ENCODE data around the gene BATF.

DNA sequence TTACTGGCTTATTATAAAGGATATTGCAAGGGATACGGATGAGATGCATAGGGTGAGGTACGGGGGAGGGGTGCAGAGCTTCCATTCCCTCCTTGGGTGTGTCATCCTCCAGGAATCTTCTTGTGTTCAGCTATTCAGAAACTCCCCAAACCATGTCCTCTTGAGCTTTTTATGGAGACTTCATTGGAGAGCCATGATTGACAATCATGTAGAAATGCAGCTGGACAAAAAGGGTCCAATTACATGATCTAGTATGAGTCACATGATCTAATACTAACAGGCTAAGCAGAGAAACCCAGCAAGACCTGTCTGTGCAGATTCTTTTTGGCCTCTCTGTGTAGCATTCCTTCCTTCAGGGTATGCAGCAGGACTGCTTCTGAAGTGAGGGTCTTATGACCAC is 32.2 kb downstream of the BATF start:
- TF ChIP-seq EZH2phosphoT487 (IDR thresholded peaks at IDR 0.05; ENCODE audit: borderline replicate concordance, low read depth, low read length): no peak
- TF ChIP-seq, protein P1, sequence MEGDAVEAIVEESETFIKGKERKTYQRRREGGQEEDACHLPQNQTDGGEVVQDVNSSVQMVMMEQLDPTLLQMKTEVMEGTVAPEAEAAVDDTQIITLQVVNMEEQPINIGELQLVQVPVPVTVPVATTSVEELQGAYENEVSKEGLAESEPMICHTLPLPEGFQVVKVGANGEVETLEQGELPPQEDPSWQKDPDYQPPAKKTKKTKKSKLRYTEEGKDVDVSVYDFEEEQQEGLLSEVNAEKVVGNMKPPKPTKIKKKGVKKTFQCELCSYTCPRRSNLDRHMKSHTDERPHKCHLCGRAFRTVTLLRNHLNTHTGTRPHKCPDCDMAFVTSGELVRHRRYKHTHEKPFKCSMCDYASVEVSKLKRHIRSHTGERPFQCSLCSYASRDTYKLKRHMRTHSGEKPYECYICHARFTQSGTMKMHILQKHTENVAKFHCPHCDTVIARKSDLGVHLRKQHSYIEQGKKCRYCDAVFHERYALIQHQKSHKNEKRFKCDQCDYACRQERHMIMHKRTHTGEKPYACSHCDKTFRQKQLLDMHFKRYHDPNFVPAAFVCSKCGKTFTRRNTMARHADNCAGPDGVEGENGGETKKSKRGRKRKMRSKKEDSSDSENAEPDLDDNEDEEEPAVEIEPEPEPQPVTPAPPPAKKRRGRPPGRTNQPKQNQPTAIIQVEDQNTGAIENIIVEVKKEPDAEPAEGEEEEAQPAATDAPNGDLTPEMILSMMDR (conservative IDR thresholded peaks at IDR 0.05; ENCODE audit: low read length): no peak
